Measurements from ENCODE around the gene EEA1. TPM values are rescaled to one million over a fixed set of nuclear protein-coding genes. Genes with fewer than 3 reads are reported as not detected.
A peak's percentile ranks its signal among the peaks of the same experiment; 100 is the strongest.

EEA1 gene
- total RNA-seq, 1 donor, result 25.0 TPM

DNA sequence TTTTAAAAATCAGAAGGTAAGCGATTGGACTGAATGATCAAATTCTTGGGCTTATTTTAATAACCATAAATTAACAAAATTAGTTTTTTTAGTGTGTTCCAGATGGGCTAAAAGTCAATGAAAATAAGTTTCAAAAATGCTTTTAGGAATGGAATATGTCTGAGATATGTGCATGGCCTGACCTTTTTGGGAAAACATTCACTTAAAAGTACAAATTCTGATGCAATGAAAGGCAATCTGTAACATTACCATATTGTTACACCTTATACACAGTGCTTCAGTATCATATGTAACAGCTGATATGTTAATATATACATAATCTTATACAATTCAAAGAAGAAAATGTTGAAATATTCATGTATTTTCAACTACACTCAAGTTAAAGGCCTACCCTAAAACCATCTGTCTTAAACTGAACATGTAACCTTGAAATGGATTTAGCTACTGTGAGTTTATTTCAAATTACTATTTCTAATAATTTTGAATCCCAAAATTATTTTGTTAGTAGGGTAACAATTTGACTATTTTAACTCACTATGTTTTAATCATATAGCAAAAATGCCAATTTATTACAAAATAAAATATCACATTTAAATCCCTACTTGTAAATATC is 84.8 kb downstream of the EEA1 start:
- TF ChIP-seq, protein P1, sequence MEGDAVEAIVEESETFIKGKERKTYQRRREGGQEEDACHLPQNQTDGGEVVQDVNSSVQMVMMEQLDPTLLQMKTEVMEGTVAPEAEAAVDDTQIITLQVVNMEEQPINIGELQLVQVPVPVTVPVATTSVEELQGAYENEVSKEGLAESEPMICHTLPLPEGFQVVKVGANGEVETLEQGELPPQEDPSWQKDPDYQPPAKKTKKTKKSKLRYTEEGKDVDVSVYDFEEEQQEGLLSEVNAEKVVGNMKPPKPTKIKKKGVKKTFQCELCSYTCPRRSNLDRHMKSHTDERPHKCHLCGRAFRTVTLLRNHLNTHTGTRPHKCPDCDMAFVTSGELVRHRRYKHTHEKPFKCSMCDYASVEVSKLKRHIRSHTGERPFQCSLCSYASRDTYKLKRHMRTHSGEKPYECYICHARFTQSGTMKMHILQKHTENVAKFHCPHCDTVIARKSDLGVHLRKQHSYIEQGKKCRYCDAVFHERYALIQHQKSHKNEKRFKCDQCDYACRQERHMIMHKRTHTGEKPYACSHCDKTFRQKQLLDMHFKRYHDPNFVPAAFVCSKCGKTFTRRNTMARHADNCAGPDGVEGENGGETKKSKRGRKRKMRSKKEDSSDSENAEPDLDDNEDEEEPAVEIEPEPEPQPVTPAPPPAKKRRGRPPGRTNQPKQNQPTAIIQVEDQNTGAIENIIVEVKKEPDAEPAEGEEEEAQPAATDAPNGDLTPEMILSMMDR (IDR thresholded peaks at IDR 0.05; ENCODE audit: insufficient read depth, low read depth, low read length), result no peak
- H3K4me3 ChIP-seq (ENCODE audit: low read depth, low read length), result no peak overlapping the region
- peak; percentile 59 for DNase-seq (ENCODE audit: low read depth)

DNA sequence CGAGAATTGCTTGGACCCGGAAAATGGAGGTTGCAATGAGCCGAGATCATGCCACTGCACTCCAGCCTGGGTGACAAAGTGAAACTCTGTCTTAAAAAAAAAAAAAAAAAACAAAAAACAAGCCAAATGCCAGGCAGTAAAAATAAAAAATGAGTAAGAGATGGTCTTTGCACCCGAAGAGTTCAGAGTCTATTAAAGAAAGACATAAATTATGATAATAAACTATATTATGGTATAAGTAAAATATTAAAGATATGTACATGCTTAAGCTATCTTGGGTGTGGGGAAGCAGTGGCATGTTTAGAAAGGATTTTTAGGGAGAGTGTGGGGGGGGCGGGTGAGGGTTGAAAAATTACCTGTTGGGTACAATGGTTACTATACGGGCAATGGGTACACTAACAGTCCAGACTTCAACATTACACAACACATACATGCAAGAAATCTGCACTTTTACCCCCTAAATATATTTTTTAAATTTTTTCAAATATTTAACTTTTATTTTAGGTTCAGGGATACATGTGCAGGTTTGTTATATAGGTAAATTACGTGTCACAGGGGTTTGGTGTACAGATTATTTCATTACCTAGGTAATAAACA is 99.3 kb downstream of the EEA1 start:
- no peak overlapping the region for H3K4me3 ChIP-seq (ENCODE audit: low read depth, low read length)
- DNase-seq (ENCODE audit: low read depth), result no peak
- TF ChIP-seq, protein P1 (IDR thresholded peaks at IDR 0.05; ENCODE audit: insufficient read depth, low read depth, low read length), result no peak

DNA sequence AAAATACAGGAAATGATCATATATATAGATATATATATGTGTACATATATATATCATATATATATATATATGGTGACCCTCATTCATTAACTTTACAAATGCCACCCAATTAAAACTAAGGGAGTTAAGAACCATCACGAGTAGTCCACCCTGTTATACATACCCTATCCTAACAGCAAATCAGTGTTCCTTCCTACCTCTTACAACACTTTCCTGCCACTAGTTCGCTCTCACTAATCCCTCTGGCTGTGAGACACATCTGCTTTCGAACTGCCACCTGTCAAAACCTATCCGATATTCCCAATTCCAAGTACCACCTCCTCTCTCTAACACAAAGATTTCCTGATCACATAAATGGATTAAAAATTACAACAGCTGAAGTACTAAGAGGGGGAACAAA is 100.5 kb downstream of the EEA1 start:
- TF ChIP-seq, protein P1 (IDR thresholded peaks at IDR 0.05; ENCODE audit: insufficient read depth, low read depth, low read length), result no peak
- no peak overlapping the region for H3K4me3 ChIP-seq (ENCODE audit: low read depth, low read length)
- no peak for DNase-seq (ENCODE audit: low read depth)

DNA sequence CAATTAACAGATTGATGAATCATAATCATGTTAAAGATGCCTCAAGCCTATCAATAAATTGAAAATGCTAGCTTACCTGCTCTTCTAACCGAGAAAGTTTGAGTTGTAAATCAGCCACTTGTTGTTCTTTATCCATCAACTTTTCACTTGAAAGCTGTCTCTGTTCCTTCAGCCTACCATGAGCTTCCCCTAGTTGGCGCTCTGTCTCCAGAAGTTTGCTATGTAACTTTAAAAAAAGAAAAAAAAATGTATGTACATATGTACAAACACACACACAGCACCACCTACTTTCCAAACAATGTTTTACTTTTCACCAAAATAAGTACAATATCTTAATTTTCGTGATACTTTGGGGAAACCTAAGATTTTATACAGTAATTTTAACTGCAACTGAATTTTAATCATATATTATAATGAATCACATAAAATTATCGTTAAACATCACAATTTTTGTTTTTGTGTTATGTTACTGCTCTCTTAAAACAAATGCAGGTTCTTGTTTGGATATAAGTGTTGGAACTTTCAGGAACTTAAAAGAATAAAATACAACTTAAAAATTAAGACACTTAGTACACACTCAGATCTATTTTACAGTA is 101.2 kb downstream of the EEA1 start:
- TF ChIP-seq, protein P1 (IDR thresholded peaks at IDR 0.05; ENCODE audit: insufficient read depth, low read depth, low read length), result peak; percentile 84
- DNase-seq (ENCODE audit: low read depth), result peak; percentile 58
- H3K4me3 ChIP-seq (ENCODE audit: low read depth, low read length), result no peak overlapping the region

DNA sequence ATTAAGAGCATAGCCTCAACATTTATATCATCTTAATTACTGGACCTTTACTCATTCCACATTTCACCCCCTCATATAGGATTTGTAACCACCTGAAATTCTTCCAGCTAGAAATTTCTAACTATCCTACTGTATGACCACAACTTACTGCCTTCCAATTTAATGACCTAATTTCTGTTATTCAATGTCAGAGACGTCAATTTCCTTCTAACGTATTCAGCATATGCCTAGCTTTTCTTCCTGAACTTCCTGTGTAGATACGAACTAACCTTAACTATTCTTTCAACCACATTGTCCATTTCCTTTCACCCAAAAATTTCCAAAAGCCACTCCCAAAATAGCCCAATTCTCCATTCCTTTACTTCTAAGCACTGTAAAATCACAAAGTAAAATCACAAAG is 108.0 kb downstream of the EEA1 start:
- no peak overlapping the region for H3K4me3 ChIP-seq (ENCODE audit: low read depth, low read length)
- TF ChIP-seq, protein P1 (IDR thresholded peaks at IDR 0.05; ENCODE audit: insufficient read depth, low read depth, low read length), result no peak
- DNase-seq (ENCODE audit: low read depth), result no peak

DNA sequence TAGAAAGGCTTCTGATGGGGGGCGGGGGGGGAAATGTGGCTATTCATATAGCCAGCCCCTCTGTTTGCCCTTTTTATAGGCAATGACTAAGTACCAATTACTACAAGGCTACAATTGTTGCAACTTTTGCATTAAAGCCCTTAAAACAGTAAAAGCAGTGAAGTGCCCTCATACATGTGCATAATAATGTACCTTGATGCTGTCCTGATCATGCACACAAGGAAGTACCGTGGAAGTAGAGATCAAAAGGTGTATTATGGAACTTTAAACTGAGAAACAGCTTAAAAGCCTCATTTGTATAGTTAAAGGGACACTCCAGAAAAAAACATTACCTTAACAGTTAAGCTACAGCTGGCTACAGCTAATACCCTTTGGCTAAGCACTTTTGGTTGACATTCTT is 114.5 kb downstream of the EEA1 start:
- H3K4me3 ChIP-seq (ENCODE audit: low read depth, low read length), result no peak overlapping the region
- no peak for DNase-seq (ENCODE audit: low read depth)
- TF ChIP-seq, protein P1 (IDR thresholded peaks at IDR 0.05; ENCODE audit: insufficient read depth, low read depth, low read length), result no peak

Data from fibroblast of villous mesenchyme (primary cell).